ENCODE data around the gene BTNL9. TPM values are rescaled to one million over a fixed set of nuclear protein-coding genes. Genes with fewer than 3 reads are reported as not detected.
A peak's percentile ranks its signal among the peaks of the same experiment; 100 is the strongest.

Gene BTNL9
- total and polyA plus RNA-seq, 9 of the 15 experiments (the other 6 are each of a cell fraction or from before 2014, with no cell fraction given): 3.7 to 86.7 (median 29.4) TPM

DNA sequence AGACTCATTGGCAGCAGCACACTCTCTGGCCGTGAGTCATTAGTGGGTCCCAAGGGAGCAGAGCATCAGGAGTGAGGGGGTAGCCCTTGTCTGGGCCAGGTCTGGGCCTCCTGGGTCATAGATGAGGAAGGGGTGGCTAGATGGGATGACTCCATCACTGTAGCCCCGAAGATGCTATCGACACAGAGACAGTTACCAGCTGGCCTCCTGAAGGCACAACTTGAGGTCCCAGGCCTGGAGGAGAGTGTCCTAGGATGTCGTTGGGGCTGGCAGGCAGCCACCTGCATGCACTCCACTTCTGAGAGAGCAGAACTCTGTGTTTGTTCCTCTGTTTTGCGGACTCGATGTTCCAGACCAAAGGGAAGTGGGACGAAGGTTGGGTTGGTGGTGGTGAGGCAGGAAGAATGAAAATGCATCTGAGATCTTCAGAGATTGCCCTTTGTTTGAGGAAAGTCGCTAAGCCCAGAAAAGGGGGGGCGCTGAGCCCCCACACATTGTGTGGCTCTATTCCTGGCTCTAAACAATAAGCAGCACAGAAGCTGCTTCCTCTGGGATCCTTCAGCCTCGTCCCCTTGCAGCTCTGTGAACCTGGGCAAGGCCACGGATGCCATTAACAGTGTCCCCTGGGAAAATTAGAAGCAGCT is 4.7 kb downstream of the BTNL9 start (continued):
- no peak for TF ChIP-seq BACH1 (tag; IDR thresholded peaks at IDR 0.05)
- no peak for TF ChIP-seq HNRNPH1 (optimal IDR thresholded peaks at IDR 0.05; ENCODE audit: low read depth, low read length)
- TF ChIP-seq SMAD1 (IDR thresholded peaks at IDR 0.05; ENCODE audit: low read depth, low read length, partially characterized antibody): no peak
- no peak for TF ChIP-seq MCM2 (IDR thresholded peaks at IDR 0.05; ENCODE audit: low read depth)
- no peak for TF ChIP-seq HMG20A (CRISPR knock-in tag; conservative IDR thresholded peaks at IDR 0.05)
- no peak for TF ChIP-seq MEF2A (IDR thresholded peaks at IDR 0.05; ENCODE audit: control insufficient read depth, low read depth, low read length)
- TF ChIP-seq, protein P1, sequence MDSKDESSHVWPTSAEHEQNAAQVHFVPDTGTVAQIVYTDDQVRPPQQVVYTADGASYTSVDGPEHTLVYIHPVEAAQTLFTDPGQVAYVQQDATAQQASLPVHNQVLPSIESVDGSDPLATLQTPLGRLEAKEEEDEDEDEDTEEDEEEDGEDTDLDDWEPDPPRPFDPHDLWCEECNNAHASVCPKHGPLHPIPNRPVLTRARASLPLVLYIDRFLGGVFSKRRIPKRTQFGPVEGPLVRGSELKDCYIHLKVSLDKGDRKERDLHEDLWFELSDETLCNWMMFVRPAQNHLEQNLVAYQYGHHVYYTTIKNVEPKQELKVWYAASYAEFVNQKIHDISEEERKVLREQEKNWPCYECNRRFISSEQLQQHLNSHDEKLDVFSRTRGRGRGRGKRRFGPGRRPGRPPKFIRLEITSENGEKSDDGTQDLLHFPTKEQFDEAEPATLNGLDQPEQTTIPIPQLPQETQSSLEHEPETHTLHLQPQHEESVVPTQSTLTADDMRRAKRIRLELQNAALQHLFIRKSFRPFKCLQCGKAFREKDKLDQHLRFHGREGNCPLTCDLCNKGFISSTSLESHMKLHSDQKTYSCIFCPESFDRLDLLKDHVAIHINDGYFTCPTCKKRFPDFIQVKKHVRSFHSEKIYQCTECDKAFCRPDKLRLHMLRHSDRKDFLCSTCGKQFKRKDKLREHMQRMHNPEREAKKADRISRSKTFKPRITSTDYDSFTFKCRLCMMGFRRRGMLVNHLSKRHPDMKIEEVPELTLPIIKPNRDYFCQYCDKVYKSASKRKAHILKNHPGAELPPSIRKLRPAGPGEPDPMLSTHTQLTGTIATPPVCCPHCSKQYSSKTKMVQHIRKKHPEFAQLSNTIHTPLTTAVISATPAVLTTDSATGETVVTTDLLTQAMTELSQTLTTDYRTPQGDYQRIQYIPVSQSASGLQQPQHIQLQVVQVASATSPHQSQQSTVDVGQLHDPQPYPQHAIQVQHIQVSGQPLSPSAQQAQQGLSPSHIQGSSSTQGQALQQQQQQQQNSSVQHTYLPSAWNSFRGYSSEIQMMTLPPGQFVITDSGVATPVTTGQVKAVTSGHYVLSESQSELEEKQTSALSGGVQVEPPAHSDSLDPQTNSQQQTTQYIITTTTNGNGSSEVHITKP (IDR thresholded peaks at IDR 0.05; ENCODE audit: partially characterized antibody): peak; percentile 99
- TF ChIP-seq MYBL2 (IDR thresholded peaks at IDR 0.05; ENCODE audit: low read depth): no peak
- TF ChIP-seq MYBL2 (CRISPR knock-in tag; IDR thresholded peaks at IDR 0.05; ENCODE audit: borderline replicate concordance): no peak
- TF ChIP-seq MTF1 (CRISPR knock-in tag; IDR thresholded peaks at IDR 0.05; ENCODE audit: borderline replicate concordance): no peak
- no peak for TF ChIP-seq ZNF79 (CRISPR knock-in tag; IDR thresholded peaks at IDR 0.05; ENCODE audit: low read depth)
- no peak for TF ChIP-seq SMARCA5 (IDR thresholded peaks at IDR 0.05)
- TF ChIP-seq FOXK2 (conservative IDR thresholded peaks at IDR 0.05 in 1 of 2, IDR thresholded peaks at IDR 0.05 in 1 of 2; ENCODE audit: low read depth in 2 of 2): peak in 1 of 2 experiments; percentile 81; a peak in 2 of 4 replicates
- no peak for TF ChIP-seq PHF20 (IDR thresholded peaks at IDR 0.05; ENCODE audit: partially characterized antibody)
- no peak for TF ChIP-seq E2F8 (IDR thresholded peaks at IDR 0.05; ENCODE audit: low read depth, partially characterized antibody)
- no peak for TF ChIP-seq RBBP5 (IDR thresholded peaks at IDR 0.05; ENCODE audit: borderline replicate concordance, insufficient read depth, low read length, poor library complexity, severe bottlenecking)
- 0 out of 2 replicates have a peak, but pooled peaks have one; percentile 2 for TF ChIP-seq SMC3 (conservative IDR thresholded peaks at IDR 0.05; ENCODE audit: insufficient read depth, low read depth, low read length)
- TF ChIP-seq KDM1A (IDR thresholded peaks at IDR 0.05): peak in 1 of 2 experiments; percentile 5; a peak in 2 of 4 replicates
- no peak for TF ChIP-seq BRD9 (IDR thresholded peaks at IDR 0.05; ENCODE audit: low read depth, partially characterized antibody)
- peak; percentile 97 for TF ChIP-seq ATF7 (IDR thresholded peaks at IDR 0.05)
- no peak for TF ChIP-seq ATF1 (CRISPR knock-in tag; IDR thresholded peaks at IDR 0.05)
- TF ChIP-seq ATF1 (tag; IDR thresholded peaks at IDR 0.05): no peak
- no peak for TF ChIP-seq MTA2 (IDR thresholded peaks at IDR 0.05; ENCODE audit: low read depth)
- peak in 1 of 2 experiments; percentile 95; a peak in 2 of 4 replicates for TF ChIP-seq NONO (IDR thresholded peaks at IDR 0.05; ENCODE audit: low read depth in 2 of 2, low read length in 1 of 2)
